ENCODE measurements around the gene UTP14A. TPM values are rescaled to one million over a fixed set of nuclear protein-coding genes. Genes with fewer than 3 reads are reported as not detected.
A peak's percentile ranks its signal among the peaks of the same experiment; 100 is the strongest.
"Not testable (repeated sequence)": the region's sequence is repeated elsewhere in the genome, so short reads cannot be mapped to it uniquely, and the experiment has no call there.

UTP14A gene
- total RNA-seq: 22.5 TPM
- long read RNA-seq, transcript UTP14A-201 (15 exons, 2,488 nt): major isoform, 48 of 75 reads
- long read RNA-seq, partial matches to known transcripts: 17 of 75 reads
- long read RNA-seq, other reads (novel, unspliced or antisense): 10 of 75 reads

GRCh38 chrX:129905787-129906580 is at the start of gene UTP14A:
UTP14A (plus strand) TSS chrX:129906164; CDS start chrX:129906211, 47 bp downstream.
- DNase-seq (ENCODE audit: low spot score): peak; percentile 93

- not testable (repeated sequence) for DNase-seq (ENCODE audit: low spot score)
Measured at GRCh38 chrX:129859134-129859533, 46.8 kb upstream of the UTP14A start.

GRCh38 chrX:129866321-129866720 is 39.6 kb upstream of the UTP14A start:
- not testable (repeated sequence) for DNase-seq (ENCODE audit: low spot score)

- DNase-seq (ENCODE audit: low spot score): no peak
Measured at GRCh38 chrX:129872524-129872923, 33.4 kb upstream of the UTP14A start.

GRCh38 chrX:129875669-129876068 is 30.3 kb upstream of the UTP14A start:
- DNase-seq (ENCODE audit: low spot score): no peak

- no peak for DNase-seq (ENCODE audit: low spot score)
Measured at GRCh38 chrX:129876771-129877305, 29.1 kb upstream of the UTP14A start.

GRCh38 chrX:129877401-129877800 is 28.6 kb upstream of the UTP14A start:
- no peak for DNase-seq (ENCODE audit: low spot score)

- DNase-seq (ENCODE audit: low spot score): no peak
Measured at GRCh38 chrX:129900054-129900453, 5.9 kb upstream of the UTP14A start.

- no peak for DNase-seq (ENCODE audit: low spot score)
Measured at GRCh38 chrX:129908636-129909035, 2.7 kb downstream of the UTP14A start.

- no peak for DNase-seq (ENCODE audit: low spot score)
Measured at GRCh38 chrX:129925305-129926092, 19.5 kb downstream of the UTP14A start.

GRCh38 chrX:129930941-129931410 is 25.0 kb downstream of the UTP14A start:
- DNase-seq (ENCODE audit: low spot score): no peak

- DNase-seq (ENCODE audit: low spot score): peak; percentile 95
Measured at GRCh38 chrX:129931411-129932015, 25.5 kb downstream of the UTP14A start.

GRCh38 chrX:129932016-129932820 is 26.3 kb downstream of the UTP14A start:
- DNase-seq (ENCODE audit: low spot score): peak; percentile 95

GRCh38 chrX:129932821-129933321 is 26.9 kb downstream of the UTP14A start:
- no peak for DNase-seq (ENCODE audit: low spot score)

GRCh38 chrX:129933700-129934099 is 27.7 kb downstream of the UTP14A start:
- DNase-seq (ENCODE audit: low spot score): no peak

- DNase-seq (ENCODE audit: low spot score): no peak
Measured at GRCh38 chrX:129934461-129934860, 28.5 kb downstream of the UTP14A start.

GRCh38 chrX:129934952-129935351 is 29.0 kb downstream of the UTP14A start:
- no peak for DNase-seq (ENCODE audit: low spot score)

GRCh38 chrX:129938081-129938480 is 32.1 kb downstream of the UTP14A start:
- DNase-seq (ENCODE audit: low spot score): no peak

GRCh38 chrX:129939986-129940385 is 34.0 kb downstream of the UTP14A start:
- DNase-seq (ENCODE audit: low spot score): no peak

GRCh38 chrX:129940721-129941120 is 34.8 kb downstream of the UTP14A start:
- no peak for DNase-seq (ENCODE audit: low spot score)
